Endothelial cell of umbilical vein (primary cell): ENCODE results near the gene POR.

Source experiments
- EZH2 ChIP-seq: IDR thresholded peaks from 2 replicates; pipeline ENCODE4 v1.6.1; 2012; ENCODE audit warnings: borderline replicate concordance, low read depth, mild to moderate bottlenecking, moderate library complexity, low read length, inconsistent platforms; ENCODE audit not compliant: severe bottlenecking
- FOS ChIP-seq: IDR thresholded peaks from 2 replicates; pipeline ENCODE4 v1.6.1; 2011; ENCODE audit warnings: mild to moderate bottlenecking, low read length, moderate library complexity, borderline replicate concordance; ENCODE audit not compliant: insufficient read depth
- JUN ChIP-seq: IDR thresholded peaks from 2 replicates; pipeline ENCODE4 v1.6.1; 2011; ENCODE audit warnings: borderline replicate concordance, low read depth; ENCODE audit not compliant: insufficient read length, insufficient read depth
- MYC ChIP-seq: IDR thresholded peaks from one replicate; pipeline ENCODE4 v1.6.1; 2011; ENCODE audit warnings: mild to moderate bottlenecking, low read depth, low read length
- POLR2A ChIP-seq: IDR thresholded peaks from 2 replicates; pipeline ENCODE4 v1.6.1; 2012; ENCODE audit warnings: low read depth, mild to moderate bottlenecking, control low read depth, low read length
- POLR2AphosphoS5 ChIP-seq: IDR thresholded peaks from 2 replicates; pipeline ENCODE4 v1.6.1; 2012; ENCODE audit warnings: low read depth, mild to moderate bottlenecking, control low read depth, low read length, moderate library complexity; ENCODE audit not compliant: insufficient read depth
- TF ChIP-seq, protein P1 (sequence below), 2 donors: IDR thresholded peaks; 1 replicate in 1 of 2; 2 replicates in 1 of 2; pipeline ENCODE4 v1.5.1; 2011; ENCODE audit warnings: low read length in 2 of 2, mild to moderate bottlenecking in 2 of 2, moderate library complexity in 2 of 2, control low read depth in 1 of 2, inconsistent platforms in 1 of 2, low read depth in 1 of 2; ENCODE audit not compliant: insufficient read depth in 1 of 2; ENCODE audit errors: extremely low read depth in 1 of 2
- TF ChIP-seq, protein P2 (sequence below): IDR thresholded peaks from 2 replicates; pipeline ENCODE4 v1.6.1; 2011; ENCODE audit not compliant: insufficient read depth, insufficient read length

DNA sequence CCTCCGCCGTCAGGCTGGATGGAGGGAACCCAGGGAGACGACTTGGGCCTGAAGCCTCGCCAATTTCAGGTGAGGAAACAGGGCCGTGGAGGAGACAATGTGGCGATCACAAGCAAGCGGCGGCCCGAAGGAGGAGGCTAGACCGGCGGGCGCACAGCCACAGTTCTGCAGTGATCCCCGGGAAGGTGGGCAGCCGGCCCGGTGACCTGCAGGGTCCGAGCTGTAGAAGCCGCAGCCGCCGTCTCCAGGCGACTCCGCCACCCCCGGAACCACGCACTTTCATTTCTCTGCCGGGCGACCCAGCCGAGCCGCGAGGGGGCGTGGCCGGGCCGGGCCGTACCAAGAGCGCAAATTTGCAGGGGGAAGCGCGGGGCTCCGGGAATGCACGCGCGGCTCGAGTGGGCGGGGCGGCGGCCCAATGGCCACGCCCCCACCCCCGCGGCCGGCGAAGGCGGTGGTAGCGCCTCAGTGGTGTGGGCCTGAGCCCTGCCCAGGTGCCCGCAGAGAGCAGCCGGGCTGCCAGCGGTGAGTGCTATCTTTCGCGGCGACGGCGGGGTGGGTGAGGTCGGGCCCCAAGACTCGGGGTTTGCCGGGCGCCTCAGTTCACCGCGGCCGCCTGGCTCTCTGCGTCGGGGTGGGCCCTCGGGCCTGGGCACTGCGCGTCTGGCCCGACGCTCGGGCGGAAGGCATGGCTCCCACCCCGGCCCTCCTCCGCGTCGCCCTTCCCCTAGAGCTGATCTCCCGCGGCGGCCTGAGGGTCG lies at the start of gene POR:
- TF ChIP-seq EZH2 (no peak), POLR2A (peak; percentile 99), FOS (no peak), POLR2AphosphoS5 (peak; percentile 100), MYC (peak; percentile 13), JUN (no peak)
- TF ChIP-seq, protein P1, sequence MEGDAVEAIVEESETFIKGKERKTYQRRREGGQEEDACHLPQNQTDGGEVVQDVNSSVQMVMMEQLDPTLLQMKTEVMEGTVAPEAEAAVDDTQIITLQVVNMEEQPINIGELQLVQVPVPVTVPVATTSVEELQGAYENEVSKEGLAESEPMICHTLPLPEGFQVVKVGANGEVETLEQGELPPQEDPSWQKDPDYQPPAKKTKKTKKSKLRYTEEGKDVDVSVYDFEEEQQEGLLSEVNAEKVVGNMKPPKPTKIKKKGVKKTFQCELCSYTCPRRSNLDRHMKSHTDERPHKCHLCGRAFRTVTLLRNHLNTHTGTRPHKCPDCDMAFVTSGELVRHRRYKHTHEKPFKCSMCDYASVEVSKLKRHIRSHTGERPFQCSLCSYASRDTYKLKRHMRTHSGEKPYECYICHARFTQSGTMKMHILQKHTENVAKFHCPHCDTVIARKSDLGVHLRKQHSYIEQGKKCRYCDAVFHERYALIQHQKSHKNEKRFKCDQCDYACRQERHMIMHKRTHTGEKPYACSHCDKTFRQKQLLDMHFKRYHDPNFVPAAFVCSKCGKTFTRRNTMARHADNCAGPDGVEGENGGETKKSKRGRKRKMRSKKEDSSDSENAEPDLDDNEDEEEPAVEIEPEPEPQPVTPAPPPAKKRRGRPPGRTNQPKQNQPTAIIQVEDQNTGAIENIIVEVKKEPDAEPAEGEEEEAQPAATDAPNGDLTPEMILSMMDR (IDR thresholded peaks at IDR 0.05; ENCODE audit: extremely low read depth in 1 of 2, insufficient read depth in 1 of 2, low read depth in 1 of 2, low read length in 2 of 2) = no peak
- TF ChIP-seq, protein P2, sequence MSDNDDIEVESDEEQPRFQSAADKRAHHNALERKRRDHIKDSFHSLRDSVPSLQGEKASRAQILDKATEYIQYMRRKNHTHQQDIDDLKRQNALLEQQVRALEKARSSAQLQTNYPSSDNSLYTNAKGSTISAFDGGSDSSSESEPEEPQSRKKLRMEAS = peak; percentile 53
